Hypothalamus (tissue), 51 donors: ENCODE results near the gene PTPRU.

Experiments used
- DNase-seq, 51 donors: peaks; one replicate each; lab custom pipeline; 2025; lab: John Stamatoyannopoulos, UW

The PTPRU gene

GRCh38 chr1:29243023-29243870 lies 6.9 kb downstream of the PTPRU start:
- no peak for DNase-seq

- no peak for DNase-seq
These were observed 7.5 kb downstream of the PTPRU start for GRCh38 chr1:29243871-29244200.

GRCh38 chr1:29245261-29245660 lies 8.9 kb downstream of the PTPRU start:
- DNase-seq = no peak

GRCh38 chr1:29245876-29246275 lies 9.6 kb downstream of the PTPRU start:
- DNase-seq = peak in 16 of 51 donors; percentile 12 to 53 (median 17)

- no peak for DNase-seq
These were observed 10.7 kb downstream of the PTPRU start for GRCh38 chr1:29247044-29247443.

GRCh38 chr1:29247571-29248273 lies 11.4 kb downstream of the PTPRU start:
- DNase-seq = no peak

- no peak for DNase-seq
These were observed 12.1 kb downstream of the PTPRU start for GRCh38 chr1:29248409-29248808.

- DNase-seq = no peak
These were observed 12.9 kb downstream of the PTPRU start for GRCh38 chr1:29249170-29249691.

GRCh38 chr1:29249951-29250581 lies 13.7 kb downstream of the PTPRU start:
- no peak for DNase-seq

- no peak for DNase-seq
These were observed 15.1 kb downstream of the PTPRU start for GRCh38 chr1:29251164-29252124.

- no peak for DNase-seq
These were observed 16.9 kb downstream of the PTPRU start for GRCh38 chr1:29253180-29253579.

GRCh38 chr1:29254346-29254745 lies 18.0 kb downstream of the PTPRU start:
- DNase-seq = no peak

- DNase-seq = no peak
These were observed 18.9 kb downstream of the PTPRU start for GRCh38 chr1:29255134-29255666.

- no peak for DNase-seq
These were observed 20.1 kb downstream of the PTPRU start for GRCh38 chr1:29256394-29256793.

GRCh38 chr1:29256979-29257804 lies 20.9 kb downstream of the PTPRU start:
- DNase-seq = peak in 5 of 51 donors; percentile 6 to 28 (median 16)

GRCh38 chr1:29258189-29258975 lies 22.1 kb downstream of the PTPRU start:
- no peak for DNase-seq

GRCh38 chr1:29258976-29259801 lies 22.9 kb downstream of the PTPRU start:
- DNase-seq = no peak
